A549 treated with dexamethasone at 1 μM for 4 hours (cell line): ENCODE results near the gene RRP1. TPM values are rescaled to one million over a fixed set of nuclear protein-coding genes. Genes with fewer than 3 reads are reported as not detected.

ENCODE experiments used
- total RNA-seq: library from RNA; stranded (reverse); fragments of 200-300 nt; extraction: Qiagen RNA extraction; gene quantifications from 5 replicates; pipeline ENCODE4 v1.2.3, GENCODE V29; 2022

Gene RRP1
- total RNA-seq: 33.3 to 38.3 TPM (median 36.6 TPM) in 5 replicates

DNA sequence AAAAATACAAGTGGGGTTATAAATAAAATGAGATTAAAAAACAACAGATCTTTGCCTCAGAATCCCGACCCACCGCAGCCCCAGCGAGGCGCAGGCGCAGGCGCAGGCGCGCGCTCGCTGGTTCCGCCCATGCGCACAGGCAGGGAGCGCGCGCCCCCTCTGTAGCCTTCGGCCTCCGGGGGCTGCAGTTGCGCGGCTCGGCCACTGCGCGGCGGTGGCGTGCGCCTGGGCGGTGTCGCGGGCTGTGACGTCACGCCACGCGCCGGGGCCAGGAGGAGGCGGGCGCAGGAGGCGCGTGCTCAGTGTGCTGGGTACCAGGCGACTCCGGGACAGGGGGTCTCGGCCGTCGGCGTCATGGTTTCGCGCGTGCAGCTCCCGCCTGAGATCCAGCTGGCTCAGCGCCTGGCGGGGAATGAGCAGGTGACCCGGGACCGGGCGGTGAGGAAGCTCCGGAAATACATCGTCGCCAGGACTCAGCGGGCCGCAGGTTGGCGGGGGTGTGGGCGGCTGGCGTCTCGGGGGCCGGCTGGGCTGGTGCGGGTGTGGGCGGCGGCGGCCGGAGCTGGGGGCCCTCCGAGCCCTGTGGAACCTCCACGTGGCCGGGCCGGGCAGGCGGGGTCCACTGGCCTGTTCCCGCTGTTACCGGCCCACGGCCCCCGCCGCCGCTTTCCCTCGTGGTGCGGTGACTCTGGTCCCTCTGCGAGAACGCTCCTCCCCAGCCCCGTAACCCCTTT is at the start of gene RRP1:
TSS of gene RRP1 (plus strand) at position 302 of the 734 bp plus-strand sequence. CDS start at position 355, 53 bp downstream.

GRCh38 chr21:43775795-43776430 is 13.5 kb upstream of the RRP1 start, which contains the start of gene CSTB:
Gene CSTB (minus strand): TSS chr21:43776308. CDS start chr21:43776269, 39 bp downstream.

Other genes starting within 250 kb of the RRP1 start
- 1.6 to 2.2 TPM (median 1.8 TPM) in 5 replicates for gene HSF2BP, start 130.1 kb upstream of the RRP1 start, total RNA-seq
- 35.2 to 47.5 TPM (median 45.3 TPM) in 5 replicates for gene RRP1B, start 130.0 kb upstream of the RRP1 start, total RNA-seq
- 253 to 364 TPM (median 328 TPM) in 5 replicates for gene PDXK, start 70.4 kb upstream of the RRP1 start, total RNA-seq
- 83.6 to 96.7 TPM (median 86.2 TPM) in 5 replicates for gene CSTB, start 13.3 kb upstream of the RRP1 start, total RNA-seq
- gene AGPAT3, start 75.6 kb downstream of the RRP1 start, total RNA-seq: 17.8 to 30.7 TPM (median 29.0 TPM) in 5 replicates
- gene TRAPPC10, start 222.7 kb downstream of the RRP1 start, total RNA-seq: 13.4 to 22.4 TPM (median 20.0 TPM) in 5 replicates